Left forelimb (tissue), 1 donor: ENCODE data around the gene MOV10.

Experiments used
- DNase-seq: peaks from one replicate; pipeline ENCODE4 v3.0.0-alpha.2; 2018; ENCODE audit warnings: low spot score

The MOV10 gene

DNA sequence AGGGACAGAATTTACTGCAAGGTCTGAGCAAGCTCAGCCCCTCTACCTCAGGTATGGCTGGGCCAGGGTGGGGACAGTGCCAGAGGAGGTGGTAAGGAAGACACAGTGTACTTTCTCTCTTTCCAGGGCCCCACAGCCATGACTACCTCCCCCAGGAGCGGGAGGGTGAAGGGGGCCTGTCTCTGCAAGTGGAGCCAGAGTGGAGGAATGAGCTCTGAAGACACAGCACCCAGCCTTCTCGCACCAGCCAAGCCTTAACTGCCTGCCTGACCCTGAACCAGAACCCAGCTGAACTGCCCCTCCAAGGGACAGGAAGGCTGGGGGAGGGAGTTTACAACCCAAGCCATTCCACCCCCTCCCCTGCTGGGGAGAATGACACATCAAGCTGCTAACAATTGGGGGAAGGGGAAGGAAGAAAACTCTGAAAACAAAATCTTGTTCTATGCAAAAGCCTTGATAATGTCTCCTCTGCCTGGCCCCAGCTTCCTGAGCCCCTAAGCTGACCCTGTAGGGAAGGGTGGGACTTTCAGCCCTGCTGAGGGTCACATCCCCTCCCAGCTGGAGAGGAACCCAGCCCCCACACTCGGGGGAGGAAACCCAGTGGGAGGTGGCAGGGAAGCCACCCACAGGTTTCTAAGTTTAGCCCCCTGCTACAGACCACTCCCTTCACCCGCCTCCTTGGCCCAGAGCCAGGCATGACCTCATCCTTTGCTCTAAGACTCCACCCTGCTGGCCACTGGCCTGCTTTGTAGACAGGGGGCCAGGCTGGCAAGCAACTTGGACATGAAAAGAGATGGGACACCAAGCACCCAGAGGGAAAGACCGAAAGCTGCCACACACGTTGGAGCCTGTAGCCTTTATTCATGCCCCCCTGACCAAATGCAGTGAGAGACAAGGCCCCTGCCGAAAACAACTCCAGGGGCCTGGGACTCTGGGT, 26.1 kb downstream of the MOV10 start:
- DNase-seq, result peak; percentile 92

- DNase-seq, result no peak
Observed at GRCh38 chr1:112701227-112702066, 27.0 kb downstream of the MOV10 start.

GRCh38 chr1:112702067-112702395, 27.6 kb downstream of the MOV10 start:
- no peak for DNase-seq

- no peak for DNase-seq
Observed at GRCh38 chr1:112702420-112703261, 28.2 kb downstream of the MOV10 start.

DNA sequence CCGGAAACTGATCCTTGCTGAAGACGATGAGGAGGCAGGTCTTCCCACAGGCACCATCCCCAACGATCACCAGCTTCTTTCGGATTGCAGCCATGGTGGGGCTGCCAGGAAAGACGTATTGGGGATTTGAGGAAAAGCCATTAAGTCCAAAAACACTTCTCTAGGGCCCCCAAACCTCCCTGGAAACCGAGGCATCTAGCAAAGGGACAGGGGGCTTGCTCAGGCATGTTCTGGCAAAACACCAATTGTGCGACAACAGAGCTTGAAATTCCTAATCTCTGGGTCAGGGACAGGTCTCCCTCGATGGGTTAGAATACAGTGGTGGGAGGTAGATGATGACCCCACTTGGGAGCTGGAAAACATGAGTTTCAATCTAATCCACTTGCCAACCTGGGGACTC, 29.2 kb downstream of the MOV10 start:
- DNase-seq, result no peak

DNA sequence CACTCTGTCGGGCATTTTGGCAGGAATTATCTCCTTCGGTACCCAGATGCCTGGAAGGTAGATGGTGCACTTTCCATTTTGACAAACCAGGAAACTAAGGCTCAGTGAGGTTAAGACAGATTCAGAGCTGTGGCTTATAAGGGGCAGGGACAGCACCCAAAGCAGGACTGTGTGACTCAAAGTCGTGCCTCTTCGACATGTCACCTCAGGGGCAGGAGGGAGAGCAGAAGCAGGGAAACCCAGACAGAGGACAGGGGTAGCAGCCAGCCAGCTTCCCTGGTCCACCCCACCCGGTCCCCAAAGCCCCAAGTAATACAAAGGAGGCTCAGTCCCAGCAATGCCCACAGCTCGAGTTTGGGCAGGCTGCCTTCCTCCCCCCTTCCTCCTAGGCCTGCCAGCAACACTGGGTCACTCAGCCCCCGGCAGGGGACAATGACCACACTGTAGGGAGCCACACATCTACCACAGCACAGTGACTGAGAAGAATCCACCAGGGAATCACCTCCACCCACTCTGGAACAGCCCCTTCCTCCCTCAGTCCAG, 30.0 kb downstream of the MOV10 start:
- no peak for DNase-seq

DNA sequence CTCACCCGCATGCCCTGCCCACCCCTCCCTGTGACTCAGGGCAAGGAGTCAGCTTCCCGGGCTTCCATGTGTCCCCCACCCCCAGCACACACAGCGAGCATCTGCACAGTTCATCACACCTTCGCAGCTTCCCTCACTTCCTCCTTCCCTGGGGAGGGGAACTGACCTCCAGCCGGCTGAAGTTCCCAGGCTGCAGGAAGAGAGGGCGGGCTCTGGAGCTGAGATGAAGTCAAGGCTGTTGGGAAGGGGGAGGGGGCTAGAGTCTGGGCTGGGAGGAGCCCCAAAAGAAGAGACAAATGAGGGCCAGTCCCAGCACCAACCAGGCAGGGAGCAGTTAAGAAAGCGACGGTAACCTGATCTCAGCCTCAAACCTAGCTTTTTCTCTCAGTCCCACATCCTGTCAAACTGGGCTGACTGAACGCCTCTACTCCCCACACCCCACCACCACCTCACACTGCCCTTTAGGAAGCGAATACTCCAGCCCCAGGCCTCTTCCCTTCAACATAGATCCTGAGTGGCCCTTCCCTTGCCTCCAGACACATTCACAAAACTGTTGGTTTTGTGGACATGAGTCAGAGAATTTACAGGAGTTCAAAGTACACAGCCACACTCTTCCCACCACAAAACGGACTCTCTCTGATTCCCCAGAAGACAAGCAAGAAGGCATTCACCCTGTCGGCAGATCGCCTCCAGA, 30.6 kb downstream of the MOV10 start:
- peak; percentile 89 for DNase-seq

DNA sequence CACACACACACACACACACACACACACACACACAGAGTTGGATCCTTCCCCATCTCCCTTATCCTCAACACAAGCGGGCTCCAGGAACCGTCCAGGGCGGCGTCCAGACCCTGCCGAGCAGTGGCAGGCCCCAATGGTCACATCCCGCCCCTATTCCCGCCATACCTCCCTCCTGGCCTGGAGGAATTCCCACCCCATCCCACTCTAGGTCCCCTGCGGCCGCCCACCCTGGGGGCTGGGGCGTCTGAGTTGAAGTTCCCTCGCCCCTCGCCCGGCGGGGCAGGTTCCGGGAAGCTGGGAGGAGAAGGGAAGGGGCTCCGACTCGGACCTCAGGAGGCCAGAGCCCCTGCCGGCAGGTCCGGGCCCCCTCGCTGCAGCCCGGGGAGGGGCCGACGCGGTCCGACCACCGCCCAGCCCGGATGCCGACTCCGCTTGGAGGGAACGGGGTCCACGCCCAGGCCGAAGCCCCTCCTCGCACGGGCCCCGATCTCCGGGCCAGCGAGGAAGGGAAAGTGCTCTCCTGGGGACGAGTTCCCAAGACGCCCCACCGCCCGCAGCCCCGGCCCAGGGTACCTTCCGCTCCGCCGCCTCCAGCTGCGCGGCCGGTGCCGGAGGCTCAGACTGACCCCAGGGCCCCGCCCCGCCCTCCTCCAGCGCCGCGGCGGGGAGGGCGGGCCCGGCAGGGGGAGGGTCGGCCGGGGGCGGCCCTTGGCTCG, 32.2 kb downstream of the MOV10 start, which contains the start of gene RHOC:
Gene RHOC (minus strand): TSS at position 623 of the 716 bp plus-strand sequence. CDS start 3,328 bp downstream, outside the sequence.
- no peak for DNase-seq

DNA sequence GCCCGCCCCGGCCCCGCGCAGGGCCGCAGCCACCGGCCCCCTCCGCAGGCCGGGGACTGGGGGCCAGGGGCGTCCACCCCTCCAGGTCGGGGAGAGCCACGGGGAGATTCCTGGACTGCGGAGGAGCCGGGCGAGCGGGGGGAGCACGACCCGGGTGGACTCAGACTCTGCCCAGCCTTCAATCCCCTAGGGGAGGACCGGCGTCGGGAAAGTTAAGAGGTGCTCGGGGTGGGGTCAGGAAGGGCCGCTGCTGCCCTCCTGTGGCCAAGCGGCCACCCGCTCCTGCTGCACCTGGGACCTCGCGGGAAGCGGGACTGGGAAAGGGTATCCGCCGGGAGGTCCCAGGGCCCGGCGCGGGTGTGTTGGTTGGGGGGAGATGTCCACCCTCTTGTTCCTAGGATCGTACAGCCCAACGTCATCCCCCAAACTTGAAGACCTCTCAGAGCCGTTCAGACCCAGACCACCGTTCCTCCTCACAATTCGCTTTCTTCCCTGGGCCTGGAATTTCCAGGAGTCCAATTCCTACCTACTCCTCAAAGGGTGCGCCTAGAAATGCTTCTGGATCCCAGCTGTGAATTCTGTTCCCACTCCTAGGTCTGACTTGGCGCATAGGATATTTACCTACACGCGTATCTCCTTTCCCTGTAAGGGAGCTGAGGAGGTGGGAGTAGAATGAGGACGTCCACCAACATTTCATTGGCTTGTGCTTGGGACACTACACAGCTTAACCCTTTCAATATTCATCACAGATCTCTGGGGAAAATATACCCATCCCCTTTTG, 33.0 kb downstream of the MOV10 start:
- DNase-seq, result peak; percentile 94

- DNase-seq, result peak; percentile 46
Observed at GRCh38 chr1:112708002-112708448, 33.6 kb downstream of the MOV10 start.

GRCh38 chr1:112708489-112708888, 34.0 kb downstream of the MOV10 start:
- DNase-seq, result no peak

DNA sequence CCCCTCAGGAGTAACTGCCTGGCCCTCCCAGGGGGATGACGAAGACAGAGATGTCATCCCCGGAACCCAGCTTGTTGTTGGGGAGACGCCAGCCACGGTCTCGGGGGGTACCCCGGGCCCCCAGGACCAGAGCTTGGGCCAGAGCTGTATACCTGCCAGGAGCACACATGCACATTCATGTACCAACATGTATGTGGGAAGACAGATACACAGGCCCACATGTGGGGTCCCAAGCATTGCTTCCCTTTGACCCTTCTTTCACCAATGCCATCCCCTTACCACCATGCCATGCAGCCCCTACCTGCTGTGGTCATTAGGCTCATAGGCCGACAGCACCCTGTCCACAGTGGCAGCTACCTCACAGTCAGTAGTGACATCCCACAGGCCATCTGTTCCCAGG, 35.7 kb downstream of the MOV10 start:
- no peak for DNase-seq

- DNase-seq, result no peak
Observed at GRCh38 chr1:112710586-112710985, 36.1 kb downstream of the MOV10 start.

DNA sequence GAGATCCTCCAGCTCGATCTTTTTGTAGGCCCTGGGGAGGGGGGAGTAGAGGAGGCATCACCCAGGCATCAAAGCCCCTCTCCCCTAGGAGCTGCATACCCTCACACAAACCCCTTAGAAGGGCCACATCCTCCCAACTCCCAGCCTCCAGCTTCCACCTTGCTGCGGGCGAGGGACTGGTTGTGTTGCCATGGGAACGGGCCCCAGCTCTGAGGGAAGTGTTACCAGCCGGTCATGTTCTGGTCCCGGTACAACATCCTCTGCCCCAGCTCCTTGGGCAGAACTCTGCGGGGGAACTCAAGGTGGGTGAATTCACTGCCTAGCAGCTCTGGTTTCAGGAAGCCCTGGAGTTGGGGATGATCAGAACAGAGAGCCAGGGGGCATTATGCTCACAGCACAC, 36.6 kb downstream of the MOV10 start:
- DNase-seq, result no peak

DNA sequence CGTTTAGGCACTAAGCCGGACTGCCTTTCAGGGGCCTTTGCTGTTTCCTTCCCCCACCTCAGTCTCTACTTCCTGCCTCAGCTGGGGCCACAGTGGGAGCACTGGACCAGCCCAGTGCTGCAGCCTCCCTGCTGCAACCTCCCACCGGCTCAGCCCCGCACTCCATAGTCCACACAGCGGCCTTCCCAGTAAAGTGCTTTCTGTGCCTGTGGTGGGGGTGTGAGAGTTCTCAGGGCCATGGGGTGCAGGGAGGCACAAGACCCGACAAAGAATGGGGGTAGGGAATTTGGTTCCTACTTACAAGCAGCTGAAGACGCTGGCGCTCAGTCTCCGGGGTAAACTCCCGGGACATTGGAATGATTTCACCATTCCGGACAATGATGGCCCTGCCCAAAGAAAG, 37.2 kb downstream of the MOV10 start:
- DNase-seq, result no peak

GRCh38 chr1:112712191-112712590, 37.7 kb downstream of the MOV10 start:
- DNase-seq, result no peak

GRCh38 chr1:112712701-112713128, 38.3 kb downstream of the MOV10 start:
- DNase-seq, result no peak

DNA sequence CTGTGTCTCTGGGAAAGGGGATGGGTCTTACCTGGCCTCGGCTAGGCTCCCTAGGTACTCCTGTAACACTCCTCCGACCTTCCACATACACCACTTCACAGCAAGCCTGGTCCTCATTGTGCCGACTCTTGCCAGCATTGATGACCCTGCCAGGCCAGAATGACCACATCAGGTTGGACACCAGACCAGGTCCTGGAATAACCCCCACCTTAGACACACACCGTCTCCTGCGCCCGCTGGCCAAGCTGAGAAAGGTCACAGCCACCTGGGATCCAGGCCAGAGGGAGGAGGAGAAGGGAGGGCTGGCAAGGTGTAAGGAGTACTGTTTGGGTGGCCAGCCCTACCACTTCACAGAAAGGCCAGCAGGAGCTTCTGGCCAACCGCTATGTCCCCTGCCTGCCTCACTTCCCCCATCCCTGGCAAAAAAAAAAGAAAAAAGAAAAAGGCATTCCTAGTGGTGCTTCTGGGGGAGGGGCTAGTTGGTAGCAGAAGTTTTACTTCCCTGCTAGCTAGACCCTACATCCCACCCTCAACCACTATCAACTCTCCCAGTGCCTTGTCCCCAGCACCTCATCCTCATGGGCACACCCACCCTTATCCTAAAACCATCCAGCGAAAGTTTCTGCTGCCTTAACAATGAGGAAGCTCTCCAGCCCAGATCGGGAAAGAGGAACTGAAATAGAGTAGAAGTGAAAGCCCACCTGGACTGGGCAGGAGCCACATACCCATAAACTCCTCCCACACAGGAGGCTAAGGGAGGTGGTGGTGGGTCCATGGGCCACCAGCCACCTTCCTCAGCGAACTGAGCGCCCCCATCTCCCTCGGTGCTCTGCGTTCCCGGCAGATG, 39.2 kb downstream of the MOV10 start:
- DNase-seq, result no peak
